Tibial artery (tissue), 4 donors: ENCODE measurements around the gene RBM44.

ENCODE experiments used
- DNase-seq, 2 donors: peaks; one replicate each; pipeline ENCODE4 v3.0.0-alpha.2; 2019
- H3K27ac ChIP-seq, 2 donors: fragments of 200-600 bp; sonication (generic) in 1 of 2; 1 replicate in 1 of 2; 2 replicates in 1 of 2; pipeline ENCODE4 v1.5.1; 2018 to 2019; ENCODE audit warnings: mild to moderate bottlenecking in 1 of 2
- H3K27me3 ChIP-seq, 2 donors: fragments of 200-600 bp; sonication (generic) in 1 of 2; one replicate each; pipeline versions ENCODE4 v1.5.1 to v1.6.0; 2016 to 2019
- H3K36me3 ChIP-seq, 3 donors: fragments of 200-600 bp; sonication (generic) in 2 of 3; one replicate each; pipeline ENCODE4 v1.5.1; 2016 to 2019; ENCODE audit warnings: mild to moderate bottlenecking in 2 of 3
- H3K4me1 ChIP-seq, 4 donors: fragments of 200-600 bp; sonication (generic) in 2 of 4; 1 replicate in 3 of 4; 2 replicates in 1 of 4; pipeline ENCODE4 v1.5.1; 2016 to 2019
- H3K4me3 ChIP-seq, 2 donors: fragments of 200-600 bp; sonication (generic) in 1 of 2; 1 replicate in 1 of 2; 2 replicates in 1 of 2; pipeline ENCODE4 v1.5.1; 2018 to 2019; ENCODE audit warnings: mild to moderate bottlenecking in 2 of 2
- H3K9me3 ChIP-seq, 3 donors: fragments of 200-600 bp; sonication (generic) in 1 of 3; one replicate each; pipeline ENCODE4 v1.5.1; 2016 to 2019
- CTCF ChIP-seq, 2 experiments: fragments of 200-600 bp in 1 of 2; fragments of 450-650 bp in 1 of 2; IDR thresholded peaks; one replicate each; pipeline ENCODE4 v1.5.1; 2017 to 2019; ENCODE audit warnings: antibody characterized with exemption in 2 of 2, mild to moderate bottlenecking in 1 of 2, moderate library complexity in 1 of 2
- intact Hi-C: fragments of 100-400 bp; cut with DNase I; formaldehyde crosslinking; loops from one replicate; pipeline ENCODE4 v1.15.0; 2023; ENCODE audit warnings: low total_unique reads

The RBM44 gene

GRCh38 chr2:237860273-237860935 lies 61.8 kb downstream of the RBM44 start:
- Histone ChIP-seq H3K4me3 (peak overlapping the region; percentile 76 to 85), H3K27ac (peak overlapping the region; percentile 92 to 95), H3K4me1 (peaks cover under 1 to 50% (median 41%) of the 10 kb centered on the region in 4 donors), H3K27me3 (no peaks in the 10 kb centered on the region), H3K9me3 (no peaks in the 10 kb centered on the region), H3K36me3 (no peaks in the 10 kb centered on the region)
- intact Hi-C loops, result loop anchor here (2.0 to 5.0 kb wide), 2 partner anchors 37 to 64 kb away; no protein-coding TSS in a partner anchor
- DNase-seq, result no peak
- TF ChIP-seq CTCF (IDR thresholded peaks at IDR 0.05), result no peak

GRCh38 chr2:237861875-237862527 lies 63.4 kb downstream of the RBM44 start:
- TF ChIP-seq CTCF (IDR thresholded peaks at IDR 0.05), result no peak
- peak overlapping the region; percentile 92 to 95 for H3K27ac ChIP-seq
- intact Hi-C loops, result loop anchor here (2.0 to 5.0 kb wide), 2 partner anchors 35 to 63 kb away; no protein-coding TSS in a partner anchor
- H3K36me3 ChIP-seq, result no peaks in the 10 kb centered on the region
- H3K27me3 ChIP-seq, result no peaks in the 10 kb centered on the region
- DNase-seq, result peak in 1 of 2 donors; percentile 54
- H3K4me1 ChIP-seq, result peaks cover 9 to 66% (median 57%) of the 10 kb centered on the region in 4 donors
- peak overlapping the region; percentile 76 to 85 for H3K4me3 ChIP-seq
- H3K9me3 ChIP-seq, result no peaks in the 10 kb centered on the region

- H3K4me3 ChIP-seq, result peak overlapping the region; percentile 6 to 9
- H3K9me3 ChIP-seq, result no peaks in the 10 kb centered on the region
- H3K27ac ChIP-seq, result peak overlapping the region; percentile 92 to 95
- no peaks in the 10 kb centered on the region for H3K27me3 ChIP-seq
- intact Hi-C loops, result loop anchor here (5.0 kb wide), 1 partner anchor 35 kb away; no protein-coding TSS in a partner anchor
- no peak for TF ChIP-seq CTCF (IDR thresholded peaks at IDR 0.05)
- no peaks in the 10 kb centered on the region for H3K36me3 ChIP-seq
- peaks cover 9 to 70% (median 58%) of the 10 kb centered on the region in 4 donors for H3K4me1 ChIP-seq
- DNase-seq, result peak in 1 of 2 donors; percentile 57
Observed at GRCh38 chr2:237862528-237862895, 63.9 kb downstream of the RBM44 start.

GRCh38 chr2:237863102-237863511 lies 64.5 kb downstream of the RBM44 start:
- TF ChIP-seq CTCF (IDR thresholded peaks at IDR 0.05), result no peak
- H3K4me3 ChIP-seq, result peak overlapping the region in 1 of 2 donors; percentile 28
- peak overlapping the region; percentile 92 to 95 for H3K27ac ChIP-seq
- peaks cover 9 to 75% (median 59%) of the 10 kb centered on the region in 4 donors for H3K4me1 ChIP-seq
- peak in 1 of 2 donors; percentile 59 for DNase-seq
- H3K9me3 ChIP-seq, result no peaks in the 10 kb centered on the region
- intact Hi-C loops, result loop anchor here (5.0 kb wide), 1 partner anchor 34 kb away; no protein-coding TSS in a partner anchor
- no peaks in the 10 kb centered on the region for H3K27me3 ChIP-seq
- H3K36me3 ChIP-seq, result no peaks in the 10 kb centered on the region

- H3K9me3 ChIP-seq, result no peaks in the 10 kb centered on the region
- H3K36me3 ChIP-seq, result no peaks in the 10 kb centered on the region
- no peaks in the 10 kb centered on the region for H3K27me3 ChIP-seq
- peak overlapping the region; percentile 92 to 95 for H3K27ac ChIP-seq
- peaks cover 9 to 77% (median 58%) of the 10 kb centered on the region in 4 donors for H3K4me1 ChIP-seq
- peak in 1 of 2 donors; percentile 70 for DNase-seq
- intact Hi-C loops, result loop anchor here (5.0 kb wide), 1 partner anchor 33 kb away; no protein-coding TSS in a partner anchor
- no peak for TF ChIP-seq CTCF (IDR thresholded peaks at IDR 0.05)
- peak overlapping the region in 1 of 2 donors; percentile 28 for H3K4me3 ChIP-seq
Observed at GRCh38 chr2:237863689-237864443, 65.3 kb downstream of the RBM44 start.
